RWPE2 (cell line): ENCODE data around the gene LKAAEAR1.

Experiments
- ATAC-seq: fragments of 200-7000 bp; cut with Tn5 transposase; 3 replicates; pipeline ENCODE4 v1.9.1; 2021; ENCODE audit warnings: low read depth
- DNase-seq: peaks from one replicate; pipeline ENCODE4 v3.0.0-alpha.2; 2020; ENCODE audit warnings: low spot score
- H3K27ac ChIP-seq: fragments of 450-650 bp; 2 replicates; pipeline ENCODE4 v1.5.1; 2017; ENCODE audit warnings: mild to moderate bottlenecking; ENCODE audit not compliant: poor library complexity, severe bottlenecking
- H3K27me3 ChIP-seq: fragments of 250-450 bp; sonication (Bioruptor Pico); 2 replicates; pipeline ENCODE4 v1.5.1; 2021; ENCODE audit warnings: mild to moderate bottlenecking, moderate library complexity; ENCODE audit not compliant: insufficient read depth, poor library complexity, severe bottlenecking
- H3K36me3 ChIP-seq: fragments of 250-450 bp; sonication (Bioruptor Pico); 2 replicates; pipeline ENCODE4 v1.5.1; 2020; ENCODE audit warnings: low read depth, mild to moderate bottlenecking, moderate library complexity
- H3K4me1 ChIP-seq: fragments of 250-450 bp; sonication (Bioruptor Pico); 2 replicates; pipeline ENCODE4 v1.5.1; 2021; ENCODE audit warnings: mild to moderate bottlenecking, moderate library complexity; ENCODE audit not compliant: insufficient read depth, poor library complexity, severe bottlenecking
- H3K4me3 ChIP-seq: fragments of 250-450 bp; sonication (Bioruptor Pico); 2 replicates; pipeline ENCODE4 v1.5.1; 2021; ENCODE audit warnings: mild to moderate bottlenecking, moderate library complexity; ENCODE audit not compliant: severe bottlenecking
- H3K9me3 ChIP-seq: fragments of 250-450 bp; sonication (Bioruptor Pico); 2 replicates; pipeline ENCODE4 v1.5.1; 2021; ENCODE audit warnings: mild to moderate bottlenecking, moderate library complexity; ENCODE audit not compliant: severe bottlenecking
- TF ChIP-seq, protein P1 (sequence below): fragments of 450-650 bp; IDR thresholded peaks from one replicate; pipeline ENCODE4 v1.5.1; 2017; ENCODE audit warnings: mild to moderate bottlenecking, moderate library complexity; ENCODE audit not compliant: poor library complexity, severe bottlenecking

Gene LKAAEAR1

DNA sequence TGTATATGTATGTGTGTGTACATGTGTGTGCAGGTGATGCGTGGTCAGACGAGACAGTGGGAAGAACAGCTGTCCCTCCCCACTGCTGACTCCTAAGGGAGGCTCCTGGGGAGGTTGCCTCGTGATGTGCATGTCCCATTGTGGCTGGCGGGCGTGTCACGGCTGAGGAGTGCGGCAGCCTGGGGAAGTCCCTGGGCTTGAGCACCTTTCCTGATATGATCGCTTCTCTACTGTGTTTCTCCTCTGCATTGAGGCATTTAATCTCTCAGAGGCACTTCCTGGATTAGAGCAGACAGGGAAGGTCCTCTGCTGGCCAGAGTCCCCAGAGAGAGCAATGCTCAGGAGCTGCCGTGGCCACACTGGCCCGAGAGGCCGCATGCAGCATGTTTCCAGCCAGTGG is 11.7 kb upstream of the LKAAEAR1 start:
- no peak overlapping the region for H3K4me3 ChIP-seq

DNA sequence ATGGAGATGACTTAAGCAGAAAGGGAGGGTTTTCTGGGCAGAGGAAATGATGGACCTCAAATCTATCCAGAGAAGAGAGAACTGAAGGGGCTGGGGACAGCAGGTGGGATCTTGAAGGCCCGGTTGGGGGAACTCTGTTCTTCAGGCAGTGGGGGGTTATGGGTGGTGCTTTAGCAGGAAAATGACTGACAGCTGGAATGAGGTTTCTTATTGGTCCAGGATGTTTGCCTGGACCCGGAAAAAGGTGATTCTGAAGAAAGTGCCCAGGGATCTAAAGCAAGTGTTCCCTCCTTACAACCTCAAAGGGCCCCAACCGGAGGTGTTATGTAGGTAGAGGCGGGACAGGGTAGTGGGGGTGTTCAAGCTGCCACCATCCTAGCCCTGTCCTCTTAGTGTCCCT is 11.3 kb upstream of the LKAAEAR1 start:
- TF ChIP-seq, protein P1, sequence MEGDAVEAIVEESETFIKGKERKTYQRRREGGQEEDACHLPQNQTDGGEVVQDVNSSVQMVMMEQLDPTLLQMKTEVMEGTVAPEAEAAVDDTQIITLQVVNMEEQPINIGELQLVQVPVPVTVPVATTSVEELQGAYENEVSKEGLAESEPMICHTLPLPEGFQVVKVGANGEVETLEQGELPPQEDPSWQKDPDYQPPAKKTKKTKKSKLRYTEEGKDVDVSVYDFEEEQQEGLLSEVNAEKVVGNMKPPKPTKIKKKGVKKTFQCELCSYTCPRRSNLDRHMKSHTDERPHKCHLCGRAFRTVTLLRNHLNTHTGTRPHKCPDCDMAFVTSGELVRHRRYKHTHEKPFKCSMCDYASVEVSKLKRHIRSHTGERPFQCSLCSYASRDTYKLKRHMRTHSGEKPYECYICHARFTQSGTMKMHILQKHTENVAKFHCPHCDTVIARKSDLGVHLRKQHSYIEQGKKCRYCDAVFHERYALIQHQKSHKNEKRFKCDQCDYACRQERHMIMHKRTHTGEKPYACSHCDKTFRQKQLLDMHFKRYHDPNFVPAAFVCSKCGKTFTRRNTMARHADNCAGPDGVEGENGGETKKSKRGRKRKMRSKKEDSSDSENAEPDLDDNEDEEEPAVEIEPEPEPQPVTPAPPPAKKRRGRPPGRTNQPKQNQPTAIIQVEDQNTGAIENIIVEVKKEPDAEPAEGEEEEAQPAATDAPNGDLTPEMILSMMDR: no peak
- H3K27me3 ChIP-seq: peaks cover 6% of the 10 kb centered on the region

More for the DNA sequence above, 11.7 kb upstream of the LKAAEAR1 start:
- Histone ChIP-seq H3K4me1 (no peaks in the 10 kb centered on the region), H3K36me3 (no peaks in the 10 kb centered on the region), H3K9me3 (no peaks in the 10 kb centered on the region), H3K27me3 (peaks cover 11% of the 10 kb centered on the region), H3K27ac (no peak overlapping the region)
- TF ChIP-seq, protein P1: no peak
- DNase-seq (no peak), ATAC-seq (no peak)

DNA sequence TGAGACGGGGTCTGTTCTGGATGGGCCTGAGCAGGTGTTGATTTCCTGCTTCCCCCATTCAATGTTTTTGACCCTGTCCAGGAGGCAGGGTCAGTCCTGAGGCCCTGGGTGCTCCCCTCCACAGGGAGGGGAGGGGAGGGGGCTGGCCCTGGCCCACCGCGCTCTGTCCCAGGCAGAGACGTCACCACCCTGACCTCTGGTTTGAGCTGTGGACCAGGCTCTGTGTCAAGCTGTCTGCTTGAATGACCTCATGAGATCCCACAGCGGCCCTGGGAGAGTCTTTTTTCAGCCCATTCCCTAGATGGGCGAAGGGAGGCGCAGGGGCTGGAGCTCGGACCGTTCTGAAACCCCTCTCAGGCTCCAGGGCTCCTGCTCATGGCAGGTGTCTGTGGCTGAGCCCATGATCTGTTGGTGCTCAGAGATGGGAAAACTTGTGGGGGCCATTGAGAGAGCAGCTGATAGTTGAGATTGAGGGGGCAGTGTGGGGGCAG is 8.9 kb upstream of the LKAAEAR1 start:
- ATAC-seq (no peak; the same call in 2 of the 3 replicates), DNase-seq (no peak)
- TF ChIP-seq, protein P1: no peak
- H3K9me3 ChIP-seq: no peaks in the 10 kb centered on the region
- H3K27me3 ChIP-seq: no peaks in the 10 kb centered on the region
- H3K36me3 ChIP-seq: no peaks in the 10 kb centered on the region
- no peak overlapping the region for H3K4me3 ChIP-seq
- H3K27ac ChIP-seq: no peak overlapping the region
- H3K4me1 ChIP-seq: no peaks in the 10 kb centered on the region

More for the DNA sequence above, 11.3 kb upstream of the LKAAEAR1 start:
- ATAC-seq (no peak), DNase-seq (no peak)
- Histone ChIP-seq H3K9me3 (no peaks in the 10 kb centered on the region), H3K4me3 (no peak overlapping the region), H3K27ac (no peak overlapping the region), H3K36me3 (no peaks in the 10 kb centered on the region), H3K4me1 (no peaks in the 10 kb centered on the region)

DNA sequence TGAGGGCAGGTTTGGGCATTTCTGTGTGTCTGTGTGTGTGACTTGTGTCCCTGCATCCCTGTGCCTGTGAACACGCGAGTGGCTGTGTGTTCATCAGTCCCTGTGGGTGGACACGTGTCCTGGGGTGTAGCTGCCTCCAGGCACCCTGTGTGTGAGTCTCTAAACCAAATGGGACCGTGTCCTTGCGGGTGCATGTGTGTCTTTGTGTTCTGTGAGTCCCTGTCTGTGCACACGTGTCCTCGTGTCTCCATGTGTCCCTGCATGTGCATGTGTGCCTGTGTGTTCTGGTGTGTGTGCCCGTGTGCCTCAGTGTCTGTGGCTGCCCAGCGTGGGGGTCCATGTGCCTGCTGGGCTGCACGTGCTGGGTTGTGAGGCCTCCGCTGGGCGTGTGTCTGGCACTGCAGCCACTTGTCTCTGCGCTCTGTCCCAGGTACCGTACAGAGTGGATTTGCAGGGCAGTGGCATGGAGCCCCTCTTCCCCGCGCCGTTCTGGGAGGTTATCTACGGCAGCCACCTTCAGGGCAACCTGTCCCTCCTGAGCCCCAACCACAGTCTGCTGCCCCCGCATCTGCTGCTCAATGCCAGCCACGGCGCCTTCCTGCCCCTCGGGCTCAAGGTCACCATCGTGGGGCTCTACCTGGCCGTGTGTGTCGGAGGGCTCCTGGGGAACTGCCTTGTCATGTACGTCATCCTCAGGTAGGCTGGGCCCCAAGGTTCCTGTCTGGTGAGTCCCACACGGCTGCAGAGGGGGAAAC is 8.2 kb upstream of the LKAAEAR1 start:
- H3K4me3 ChIP-seq: no peak overlapping the region
- DNase-seq (no peak), ATAC-seq (peak; percentile 41; the same call in 2 of the 3 replicates)

More for the DNA sequence above, 8.2 kb upstream of the LKAAEAR1 start:
- Histone ChIP-seq H3K36me3 (no peaks in the 10 kb centered on the region), H3K27me3 (no peaks in the 10 kb centered on the region), H3K4me1 (no peaks in the 10 kb centered on the region), H3K27ac (no peak overlapping the region), H3K9me3 (no peaks in the 10 kb centered on the region)
- TF ChIP-seq, protein P1: no peak
